Motor neuron (in vitro differentiated cells): ENCODE data around the gene PTCD2. TPM values are rescaled to one million over a fixed set of nuclear protein-coding genes. Genes with fewer than 3 reads are reported as not detected.
"Not testable (repeated sequence)": the region's sequence is repeated elsewhere in the genome, so short reads cannot be mapped to it uniquely, and the experiment has no call there.

Experiments used
- ATAC-seq, 8 experiments: fragments of 200-7000 bp; cut with Tn5 transposase; replicated peaks in 6 of 8; 2 replicates each; pipeline ENCODE4 v1.8.0; 2021; ENCODE audit warnings: mild to moderate bottlenecking in 8 of 8, moderate library complexity in 8 of 8
- H3K27ac ChIP-seq, 2 donors: fragments of 250-450 bp; sonication (Bioruptor Pico); 2 replicates each; pipeline ENCODE4 v1.9.0; 2021; ENCODE audit warnings: antibody characterized with exemption in 2 of 2, mild to moderate bottlenecking in 2 of 2, moderate library complexity in 1 of 2
- H3K4me1 ChIP-seq, 2 donors: fragments of 250-450 bp; sonication (Bioruptor Pico); replicated peaks in 1 of 2; 2 replicates each; pipeline ENCODE4 v1.6.1; 2021; ENCODE audit warnings: antibody characterized with exemption in 2 of 2, mild to moderate bottlenecking in 2 of 2, moderate library complexity in 1 of 2
- H3K4me3 ChIP-seq, 5 donors: fragments of 250-450 bp; sonication (Bioruptor Pico); 2 replicates each; pipeline ENCODE4 v1.9.0; 2021; ENCODE audit warnings: antibody characterized with exemption in 5 of 5, mild to moderate bottlenecking in 5 of 5, moderate library complexity in 4 of 5
- WGBS, 10 experiments: fragments of 450-650 bp; shearing (Covaris generic); methylation state at CpG; one replicate each; pipeline ENCODE4 v1.0.0; 2022; 5-methylcytosine and 5-hydroxymethylcytosine counted together
- in situ Hi-C, 9 experiments: fragments of 400-800 bp; cut with MboI; loops; one replicate each; pipeline ENCODE4 v1.15.0; 2021; ENCODE audit warnings: low sequenced_read_pairs in 9 of 9, low pct_unique_long_range_greater_than_20kb in 2 of 9; ENCODE audit not compliant: unreplicated experiment in 9 of 9
- total RNA-seq, 8 experiments: library from RNA; unstranded; fragments of 300-600 nt; gene quantifications; 2 replicates each; pipeline versions ENCODE4 v1.2.3 to v1.2.4, GENCODE V29; 2022

PTCD2 gene
- total RNA-seq, 8 experiments from 2014 or later: 4.8 to 20.6 (median 8.5) TPM

DNA sequence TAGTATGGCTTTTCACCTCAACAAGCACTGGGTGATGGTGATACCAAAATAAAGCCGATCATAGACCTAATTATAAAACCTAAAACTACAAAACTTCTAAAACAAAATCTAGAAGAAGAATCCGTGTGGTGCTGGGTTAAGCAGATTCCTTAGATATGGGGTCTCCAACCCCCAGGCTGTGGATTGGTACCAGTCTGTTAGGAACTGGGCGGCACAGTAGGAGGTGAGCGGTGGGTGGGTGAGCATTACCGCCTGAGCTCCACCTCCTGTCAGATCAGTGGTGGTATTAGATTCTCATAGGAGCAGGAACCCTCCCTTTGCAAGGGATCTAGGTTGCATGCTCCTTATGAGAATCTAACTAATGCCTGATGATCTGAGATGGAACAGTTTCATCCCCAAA, 33.4 kb upstream of the PTCD2 start:
- WGBS, 10 experiments: 80 to 100% (median 100%) methylated on average over 1 to 5 of the region's 5 CpGs; no CpG with 5 or more reads in 2 of the 10 experiments
- Histone ChIP-seq H3K4me1 (peaks cover 13 to 14% of the 10 kb centered on the region in 2 donors), H3K4me3 (no peak overlapping the region), H3K27ac (no peak overlapping the region)
- in situ Hi-C loops: no loop called here
- no peak for ATAC-seq

DNA sequence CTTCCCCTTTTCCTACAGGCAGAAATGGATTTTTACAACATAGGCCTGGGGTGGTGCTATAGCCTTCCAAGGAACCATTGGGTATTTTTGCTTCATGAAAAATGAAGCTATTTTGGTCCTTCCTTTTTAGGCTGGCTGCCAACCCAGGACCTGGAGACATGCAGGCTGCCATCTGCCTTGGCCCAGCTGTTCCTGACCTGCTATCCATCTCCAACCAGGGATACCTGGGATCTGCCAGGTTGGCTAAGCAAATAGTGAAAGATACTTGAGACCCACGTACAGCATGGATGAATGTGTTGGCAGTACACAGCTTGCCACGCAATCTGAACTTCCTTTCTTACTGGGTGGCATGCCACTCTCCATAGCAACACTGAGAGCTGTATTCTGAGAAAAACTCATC, 31.2 kb upstream of the PTCD2 start:
- peak in 2 of 8 experiments; percentile 41 to 88 for ATAC-seq
- WGBS, 10 experiments: 93 to 100% (median 100%) methylated on average over 1 to 2 of the region's 2 CpGs; no CpG with 5 or more reads in 3 of the 10 experiments
- no peak overlapping the region for H3K27ac ChIP-seq
- in situ Hi-C loops: no loop called here
- no peak overlapping the region for H3K4me3 ChIP-seq
- no peaks in the 10 kb centered on the region for H3K4me1 ChIP-seq

DNA sequence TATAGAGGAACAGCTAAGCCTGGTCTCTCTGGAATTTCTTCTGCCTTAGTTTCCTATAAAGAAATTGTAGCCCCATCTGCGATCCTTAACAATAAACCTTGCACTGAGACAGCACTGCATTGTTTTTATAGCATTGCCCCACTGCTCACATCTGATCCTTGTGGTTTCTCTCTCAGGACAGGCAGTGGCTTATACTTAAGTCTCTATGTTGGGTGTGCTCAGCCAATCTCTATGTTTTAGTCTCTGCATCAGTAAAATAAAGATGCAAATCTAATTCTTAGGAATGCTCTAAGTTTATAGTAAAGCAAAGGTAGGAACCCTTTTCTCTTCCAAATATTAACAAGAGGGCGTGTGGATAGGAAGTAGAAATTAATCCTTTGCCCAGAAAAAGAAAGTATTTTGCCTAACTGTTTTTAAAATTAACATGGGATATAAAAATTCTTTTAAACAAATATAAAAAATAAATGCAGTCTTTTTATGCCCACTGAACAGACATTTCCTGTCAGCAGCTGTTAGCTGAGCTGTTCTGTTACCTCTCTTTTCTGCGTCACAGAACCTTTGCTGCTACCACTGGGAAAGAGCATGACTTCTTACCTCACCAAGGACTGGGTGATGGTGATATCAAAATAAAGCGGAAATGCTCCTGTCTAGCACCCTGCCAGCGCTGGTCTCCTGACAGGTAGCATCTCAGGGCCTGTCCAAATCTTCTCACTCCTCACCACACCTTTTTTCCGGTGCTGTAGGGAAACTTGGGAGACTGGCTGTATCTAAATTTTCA, 29.6 kb upstream of the PTCD2 start:
- ATAC-seq: no peak
- in situ Hi-C loops: no loop called here
- H3K4me3 ChIP-seq: no peak overlapping the region
- no peaks in the 10 kb centered on the region for H3K4me1 ChIP-seq
- 90 to 100% (median 94%) methylated on average over 2 to 6 of the region's 6 CpGs; no CpG with 5 or more reads in 1 of the 10 experiments for WGBS, 10 experiments
- no peak overlapping the region for H3K27ac ChIP-seq

DNA sequence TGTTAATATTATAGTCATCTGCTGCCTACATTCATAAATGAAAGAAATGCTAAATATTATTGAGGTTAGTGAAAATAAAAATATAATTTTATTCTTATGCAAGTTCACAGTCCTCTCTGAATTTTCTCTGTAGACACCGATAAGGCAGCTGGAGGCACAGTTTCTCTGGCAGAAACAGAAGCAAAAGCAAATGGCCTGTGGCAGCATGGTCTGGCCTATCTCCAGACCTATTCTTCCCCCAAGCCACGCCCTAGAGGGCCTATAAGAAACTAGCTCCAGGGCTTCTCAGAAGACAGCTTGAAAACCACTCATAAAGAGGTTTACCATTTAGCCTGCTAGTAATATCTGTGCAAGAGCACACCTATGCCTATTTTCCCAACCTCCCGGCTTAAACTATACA, 28.6 kb upstream of the PTCD2 start:
- WGBS, 10 experiments: 62 to 100% (median 98%) methylated on average over 1 to 3 of the region's 3 CpGs
- Histone ChIP-seq H3K4me3 (no peak overlapping the region), H3K4me1 (no peaks in the 10 kb centered on the region), H3K27ac (no peak overlapping the region)
- ATAC-seq: no peak
- in situ Hi-C loops: no loop called here

DNA sequence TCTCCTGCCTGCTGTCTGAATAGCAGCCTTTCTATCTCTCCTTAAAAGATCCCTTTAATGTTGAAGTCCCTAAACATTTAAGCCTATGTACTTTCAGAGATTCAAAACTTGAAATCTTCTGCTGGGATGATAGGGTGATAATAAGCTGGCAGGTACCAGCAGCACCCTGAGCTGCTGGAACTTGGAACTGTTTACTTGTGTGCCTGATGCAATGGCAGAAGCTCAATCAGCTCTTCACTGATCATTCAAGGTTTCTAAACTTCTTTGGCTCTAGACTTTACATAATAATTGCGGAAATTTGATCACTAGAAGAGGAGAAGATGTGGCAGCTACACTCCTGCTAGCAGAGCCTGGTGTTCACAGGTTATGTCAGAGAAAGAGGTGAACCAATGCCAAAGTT, 27.8 kb upstream of the PTCD2 start:
- WGBS, 10 experiments: 89 to 100% (median 100%) methylated on average over 1 of the region's 1 CpG; no CpG with 5 or more reads in 2 of the 10 experiments
- H3K27ac ChIP-seq: no peak overlapping the region
- in situ Hi-C loops: no loop called here
- no peak for ATAC-seq
- H3K4me1 ChIP-seq: no peaks in the 10 kb centered on the region
- no peak overlapping the region for H3K4me3 ChIP-seq

DNA sequence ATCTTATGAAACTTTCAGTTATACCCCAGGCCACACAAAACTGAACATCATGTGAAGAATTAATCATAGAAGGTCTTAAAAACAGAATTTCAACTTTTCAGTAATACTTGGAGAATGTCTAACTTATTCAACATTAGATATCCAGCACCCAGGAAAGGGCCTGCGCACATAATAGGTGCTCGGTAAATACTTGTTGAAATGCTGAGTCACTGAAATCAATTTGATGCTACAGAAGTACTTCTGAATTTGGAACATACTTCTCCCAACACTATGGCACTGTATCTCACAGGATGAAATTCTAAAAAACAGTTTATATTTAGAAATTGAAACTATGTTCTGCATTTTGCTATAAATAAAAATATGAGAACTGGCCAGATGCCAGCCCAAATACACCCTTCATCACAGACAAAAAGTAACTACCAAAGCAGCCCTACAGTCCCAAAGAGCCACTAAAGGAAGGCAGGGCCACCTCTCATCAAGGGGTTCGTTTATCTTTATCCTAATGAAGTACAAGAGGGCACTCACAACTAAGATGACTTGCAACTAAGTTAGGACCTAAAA, 26.6 kb upstream of the PTCD2 start:
- in situ Hi-C loops: no loop called here
- WGBS, 10 experiments: 80 to 100% (median 95%) methylated on average over 1 to 3 of the region's 3 CpGs
- Histone ChIP-seq H3K27ac (no peak overlapping the region), H3K4me1 (no peaks in the 10 kb centered on the region), H3K4me3 (no peak overlapping the region)
- no peak for ATAC-seq

DNA sequence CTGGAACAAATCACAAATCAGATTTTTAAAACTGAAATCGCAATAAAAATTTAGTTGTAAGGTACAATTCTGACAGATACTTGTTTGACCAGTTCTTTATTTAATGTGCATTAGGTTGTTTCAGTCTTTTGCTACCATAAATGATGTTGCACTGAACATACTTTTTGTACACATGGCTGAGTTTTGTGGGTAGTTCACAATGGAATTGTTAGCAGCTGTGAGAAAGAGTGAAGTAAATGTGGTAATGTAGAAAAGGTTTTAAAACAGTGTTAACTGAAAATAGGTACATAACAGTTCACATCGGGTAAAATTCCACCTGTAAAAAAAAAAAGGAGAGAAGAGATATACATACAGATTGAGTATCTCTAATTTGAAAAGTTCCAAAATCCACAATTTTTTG, 25.7 kb upstream of the PTCD2 start:
- ATAC-seq: no peak
- Histone ChIP-seq H3K4me1 (no peaks in the 10 kb centered on the region), H3K27ac (no peak overlapping the region), H3K4me3 (no peak overlapping the region)
- 10 to 100% (median 96%) methylated on average over 1 to 2 of the region's 2 CpGs for WGBS, 10 experiments
- in situ Hi-C loops: no loop called here

DNA sequence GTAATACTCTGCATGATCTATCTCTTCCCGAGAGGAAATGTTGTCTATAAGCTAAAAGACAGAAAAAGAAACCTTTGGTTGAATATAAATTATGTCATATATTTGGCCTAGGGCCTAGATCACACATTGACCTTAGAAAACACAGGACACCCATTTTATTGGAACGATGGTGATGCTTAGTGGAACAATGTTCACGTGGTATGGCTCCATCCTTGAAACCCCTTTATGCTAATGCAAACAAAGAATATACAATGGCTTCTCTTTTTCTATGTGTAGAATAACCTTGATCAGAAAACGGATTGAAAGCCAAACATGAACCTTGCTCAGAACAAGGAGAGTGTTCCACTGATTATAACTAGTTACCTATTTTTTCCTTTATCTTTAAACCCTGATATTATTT, 24.6 kb upstream of the PTCD2 start:
- no peaks in the 10 kb centered on the region for H3K4me1 ChIP-seq
- H3K4me3 ChIP-seq: no peak overlapping the region
- in situ Hi-C loops: no loop called here
- 84 to 100% (median 100%) methylated on average over 2 to 4 of the region's 4 CpGs for WGBS, 10 experiments
- H3K27ac ChIP-seq: no peak overlapping the region
- no peak for ATAC-seq

DNA sequence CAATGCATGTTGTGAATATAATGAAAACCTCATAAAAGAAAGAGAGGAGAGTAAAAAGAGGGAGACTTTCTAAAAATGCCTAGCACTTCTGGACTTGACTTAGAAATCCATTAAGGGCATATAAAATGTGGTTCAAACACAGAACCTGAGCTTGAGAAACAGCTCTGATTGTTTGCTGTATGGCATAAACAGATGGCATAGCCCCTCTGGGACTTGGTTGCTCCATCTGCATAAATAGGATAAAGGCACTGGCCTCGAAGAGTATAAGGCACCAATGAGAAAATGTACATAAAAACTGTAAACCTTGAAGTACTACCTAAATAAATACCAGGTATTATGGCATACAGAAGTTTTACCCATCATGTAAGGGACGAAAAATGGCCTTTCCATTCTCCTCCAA, 23.9 kb upstream of the PTCD2 start:
- WGBS, 10 experiments: 60 to 100% (median 88%) methylated on average over 1 to 2 of the region's 2 CpGs
- H3K27ac ChIP-seq: no peak overlapping the region
- no peak overlapping the region for H3K4me3 ChIP-seq
- H3K4me1 ChIP-seq: peaks cover 2 to 3% of the 10 kb centered on the region in 2 donors
- no peak for ATAC-seq
- in situ Hi-C loops: no loop called here

DNA sequence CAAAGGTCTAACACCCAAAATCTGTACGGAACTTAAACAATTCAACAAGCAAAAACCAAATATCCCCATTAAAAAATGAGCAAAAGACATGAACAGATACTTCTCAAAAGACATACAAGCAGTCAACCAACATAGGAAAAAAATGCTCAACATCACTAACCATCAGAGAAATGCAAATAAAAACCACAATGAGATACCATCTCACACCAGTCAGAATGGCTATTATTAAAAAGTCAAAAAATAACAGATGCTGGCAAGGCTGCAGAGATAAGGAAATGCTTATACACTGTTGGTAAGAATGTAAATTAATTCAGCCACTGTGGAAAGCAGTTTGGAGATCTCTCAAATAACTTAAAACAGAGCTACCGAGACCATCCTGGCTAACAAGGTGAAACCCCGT, 22.0 kb upstream of the PTCD2 start:
- H3K4me3 ChIP-seq, in situ Hi-C loops, ATAC-seq, H3K27ac ChIP-seq: not testable (repeated sequence)
- WGBS, 10 experiments: 88 to 100% (median 100%) methylated on average over 1 to 3 of the region's 3 CpGs; no CpG with 5 or more reads in 2 of the 10 experiments
- H3K4me1 ChIP-seq: peaks cover 15 to 16% of the 10 kb centered on the region in 2 donors

DNA sequence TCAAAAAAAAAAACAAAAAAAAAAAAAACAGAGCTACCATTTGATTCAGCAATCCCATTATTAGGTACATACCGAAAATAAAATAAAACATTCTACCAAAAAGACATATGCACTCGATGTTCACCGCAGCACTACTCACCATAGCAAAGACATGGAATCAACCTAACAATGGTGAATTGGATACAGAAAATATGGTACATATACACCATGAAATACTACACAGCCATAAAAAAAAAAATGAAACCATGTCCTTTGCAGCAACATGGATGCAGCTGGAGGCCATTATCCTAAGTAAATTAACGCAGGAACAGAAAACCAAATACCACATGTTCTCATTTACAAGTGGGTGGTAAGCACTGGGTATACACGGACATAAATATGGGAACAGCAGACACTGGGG, 21.5 kb upstream of the PTCD2 start:
- 24 to 100% (median 93%) methylated on average over 2 to 5 of the region's 5 CpGs; no CpG with 5 or more reads in 2 of the 10 experiments for WGBS, 10 experiments
- in situ Hi-C loops: no loop called here
- H3K4me3 ChIP-seq: no peak overlapping the region
- no peak for ATAC-seq
- peaks cover 15 to 16% of the 10 kb centered on the region in 2 donors for H3K4me1 ChIP-seq
- H3K27ac ChIP-seq: no peak overlapping the region

DNA sequence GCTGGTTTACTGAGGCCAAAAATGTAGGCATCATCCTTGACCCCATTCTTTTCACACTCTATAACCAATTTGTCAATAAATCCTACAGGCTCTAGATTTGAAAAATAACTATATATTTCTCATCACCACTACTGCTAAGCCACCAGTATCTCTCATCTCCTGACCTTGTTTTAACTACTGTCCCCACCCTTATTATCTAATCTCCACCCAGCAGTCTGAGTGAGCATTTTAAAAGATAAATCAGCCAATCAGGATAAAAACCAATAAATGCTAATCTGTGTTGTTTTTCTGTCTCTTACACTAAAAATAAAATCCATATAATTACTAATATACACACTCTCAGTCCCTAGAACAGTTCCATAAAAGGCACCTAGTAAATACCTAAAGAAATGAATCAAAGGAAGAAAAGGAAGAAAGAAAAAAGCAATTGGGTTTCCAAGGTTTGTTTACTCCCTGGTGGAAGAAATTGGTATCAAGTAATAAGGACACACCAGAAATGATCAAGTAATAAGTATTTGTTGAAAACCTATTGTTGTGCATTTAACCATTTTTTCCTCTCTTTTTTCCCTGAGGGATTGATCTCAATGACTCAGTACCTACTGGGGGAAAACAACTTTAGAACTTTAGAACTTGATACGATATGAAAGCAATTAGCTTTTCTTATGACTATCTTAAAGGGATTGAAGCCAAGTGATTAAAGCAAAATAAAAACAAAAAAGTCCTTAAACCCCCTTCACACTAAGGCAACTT, 19.4 kb upstream of the PTCD2 start:
- Histone ChIP-seq H3K4me1 (peaks cover 15 to 20% of the 10 kb centered on the region in 2 donors), H3K27ac (no peak overlapping the region), H3K4me3 (no peak overlapping the region)
- 7 to 100% (median 79%) methylated on average over 1 of the region's 1 CpG for WGBS, 10 experiments
- no peak for ATAC-seq
- in situ Hi-C loops: loop anchor here in 8 of 9 experiments (10.0 to 25.0 kb wide), 4 partner anchors 163 to 526 kb away; no protein-coding TSS in a partner anchor

DNA sequence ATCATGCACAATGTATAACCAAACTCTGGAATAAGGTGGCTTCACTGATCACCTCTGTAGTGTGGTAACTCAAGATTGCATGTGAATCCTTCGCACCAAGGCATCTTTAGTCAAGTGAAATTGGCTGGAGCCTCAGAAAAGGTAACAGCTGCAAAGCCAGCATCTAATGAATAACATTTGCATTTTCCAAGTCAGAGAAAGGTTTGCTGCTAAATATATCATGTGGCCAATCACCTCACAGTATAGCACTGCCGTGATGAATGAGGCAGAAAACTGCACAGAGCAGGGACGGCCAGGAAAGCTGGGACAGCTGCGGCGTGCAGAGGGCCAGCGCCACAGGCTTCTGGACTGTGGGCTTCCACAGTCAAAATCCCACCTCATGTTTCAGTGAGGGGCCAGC, 18.6 kb upstream of the PTCD2 start:
- ATAC-seq: peak in 6 of 8 experiments; percentile 52 to 100 (median 100)
- Histone ChIP-seq H3K27ac (peak overlapping the region; percentile 47 to 81), H3K4me3 (peak overlapping the region in 1 of 5 donors; percentile 4), H3K4me1 (peaks cover 15 to 21% of the 10 kb centered on the region in 2 donors)
- WGBS, 10 experiments: 40 to 100% (median 81%) methylated on average over 1 to 6 of the region's 6 CpGs; no CpG with 5 or more reads in 4 of the 10 experiments
- in situ Hi-C loops: loop anchor here in 8 of 9 experiments (10.0 to 25.0 kb wide), 4 partner anchors 164 to 527 kb away; no protein-coding TSS in a partner anchor
